ENCODE data around the gene ZNFX1.

The ZNFX1 gene

GRCh38 chr20:49286689-49287551 lies 9.1 kb upstream of the ZNFX1 start:
- no peak overlapping the region for H2AFZ ChIP-seq (ENCODE audit: low read depth, low read length)
- H3K79me2 ChIP-seq (ENCODE audit: insufficient read depth, low read length), result peaks cover 65% of the 10 kb centered on the region
- TF ChIP-seq EZH2 (IDR thresholded peaks at IDR 0.05; ENCODE audit: borderline replicate concordance, low read depth, low read length, severe bottlenecking) (no peak), CTCF (IDR thresholded peaks at IDR 0.05; ENCODE audit: borderline replicate concordance, extremely low read depth, low read length, poor library complexity, severe bottlenecking) (no peak)
- H3K36me3 ChIP-seq (ENCODE audit: insufficient read depth, low read length), result peaks cover 100% of the 10 kb centered on the region
- H3K27me3 ChIP-seq (ENCODE audit: insufficient read depth, low read length, poor library complexity), result no peaks in the 10 kb centered on the region
- H3K27ac ChIP-seq (ENCODE audit: low read length), result no peak overlapping the region
- peaks cover 84% of the 10 kb centered on the region for H4K20me1 ChIP-seq (ENCODE audit: insufficient read depth, low read length)
- peak overlapping the region; percentile 13; the same call in 1 of the 2 replicates for H3K4me2 ChIP-seq (ENCODE audit: insufficient read depth, low read length)
- peaks cover 41% of the 10 kb centered on the region for H3K9me3 ChIP-seq (ENCODE audit: insufficient read depth, low read length, severe bottlenecking)
- H3K9ac ChIP-seq (ENCODE audit: low read depth, low read length), result no peak overlapping the region
- H3K4me1 ChIP-seq (ENCODE audit: insufficient read depth, low read length), result peaks cover 45% of the 10 kb centered on the region
- no peak for DNase-seq
- no peak for ATAC-seq (ENCODE audit: insufficient read depth, low read depth)
- H3K4me3 ChIP-seq (ENCODE audit: low read depth in 1 of 2, low read length in 2 of 2), result peak overlapping the region in 1 of 2 experiments; percentile 17; a peak in 2 of 4 replicates

- TF ChIP-seq CTCF (IDR thresholded peaks at IDR 0.05; ENCODE audit: borderline replicate concordance, extremely low read depth, low read length, poor library complexity, severe bottlenecking), result no peak
- TF ChIP-seq EZH2 (IDR thresholded peaks at IDR 0.05; ENCODE audit: borderline replicate concordance, low read depth, low read length, severe bottlenecking), result no peak
- Histone ChIP-seq H3K9me3 (ENCODE audit: insufficient read depth, low read length, severe bottlenecking) (peaks cover 51% of the 10 kb centered on the region), H3K9ac (ENCODE audit: low read depth, low read length) (no peak overlapping the region), H3K4me2 (ENCODE audit: insufficient read depth, low read length) (peak overlapping the region; percentile 13; the same call in 1 of the 2 replicates), H3K36me3 (ENCODE audit: insufficient read depth, low read length) (peaks cover 100% of the 10 kb centered on the region), H2AFZ (ENCODE audit: low read depth, low read length) (no peak overlapping the region), H3K79me2 (ENCODE audit: insufficient read depth, low read length) (peaks cover 74% of the 10 kb centered on the region), H4K20me1 (ENCODE audit: insufficient read depth, low read length) (peaks cover 93% of the 10 kb centered on the region), H3K4me3 (ENCODE audit: low read depth in 1 of 2, low read length in 2 of 2) (peak overlapping the region in 1 of 2 experiments; percentile 17; a peak in 2 of 4 replicates), H3K27ac (ENCODE audit: low read length) (no peak overlapping the region), H3K4me1 (ENCODE audit: insufficient read depth, low read length) (peaks cover 54% of the 10 kb centered on the region), H3K27me3 (ENCODE audit: insufficient read depth, low read length, poor library complexity) (no peaks in the 10 kb centered on the region)
- DNase-seq (no peak), ATAC-seq (ENCODE audit: insufficient read depth, low read depth) (no peak)
These were observed 8.1 kb upstream of the ZNFX1 start for GRCh38 chr20:49285813-49286494.

GRCh38 chr20:49285233-49285668 lies 7.4 kb upstream of the ZNFX1 start:
- Histone ChIP-seq H4K20me1 (ENCODE audit: insufficient read depth, low read length) (peaks cover 94% of the 10 kb centered on the region), H3K27me3 (ENCODE audit: insufficient read depth, low read length, poor library complexity) (no peaks in the 10 kb centered on the region), H3K79me2 (ENCODE audit: insufficient read depth, low read length) (peaks cover 81% of the 10 kb centered on the region), H3K4me2 (ENCODE audit: insufficient read depth, low read length) (peak overlapping the region; percentile 13; the same call in 1 of the 2 replicates), H2AFZ (ENCODE audit: low read depth, low read length) (no peak overlapping the region), H3K27ac (ENCODE audit: low read length) (no peak overlapping the region), H3K4me1 (ENCODE audit: insufficient read depth, low read length) (peaks cover 61% of the 10 kb centered on the region), H3K36me3 (ENCODE audit: insufficient read depth, low read length) (peaks cover 100% of the 10 kb centered on the region), H3K9ac (ENCODE audit: low read depth, low read length) (no peak overlapping the region), H3K9me3 (ENCODE audit: insufficient read depth, low read length, severe bottlenecking) (peaks cover 58% of the 10 kb centered on the region), H3K4me3 (ENCODE audit: low read depth in 1 of 2, low read length in 2 of 2) (peak overlapping the region in 1 of 2 experiments; percentile 17; a peak in 1 of 4 replicates)
- TF ChIP-seq EZH2 (IDR thresholded peaks at IDR 0.05; ENCODE audit: borderline replicate concordance, low read depth, low read length, severe bottlenecking), result no peak
- ATAC-seq (ENCODE audit: insufficient read depth, low read depth) (no peak), DNase-seq (no peak)
